Esophagus muscularis mucosa (tissue), 4 donors: ENCODE measurements around the gene ASIC1.

Experiments used
- EP300 ChIP-seq: sonication (generic); formaldehyde crosslinking; IDR thresholded peaks from one replicate; pipeline ENCODE4 v1.6.1; 2017; ENCODE audit warnings: antibody characterized with exemption
- POLR2A ChIP-seq: fragments of 450-650 bp; IDR thresholded peaks from one replicate; pipeline ENCODE4 v1.6.1; 2017; ENCODE audit warnings: antibody characterized with exemption, moderate library complexity, mild to moderate bottlenecking, low read depth
- POLR2AphosphoS5 ChIP-seq, 2 donors: sonication (generic); formaldehyde crosslinking; IDR thresholded peaks; one replicate each; pipeline ENCODE4 v1.6.1; 2017; ENCODE audit warnings: antibody characterized with exemption in 2 of 2
- TF ChIP-seq, protein P1 (sequence below), 3 experiments: fragments of 200-600 bp in 2 of 3; fragments of 450-650 bp in 1 of 3; sonication (generic) in 2 of 3; IDR thresholded peaks; one replicate each; pipeline ENCODE4 v1.5.1; 2017 to 2019; ENCODE audit warnings: antibody characterized with exemption in 3 of 3, mild to moderate bottlenecking in 2 of 3, moderate library complexity in 1 of 3

DNA sequence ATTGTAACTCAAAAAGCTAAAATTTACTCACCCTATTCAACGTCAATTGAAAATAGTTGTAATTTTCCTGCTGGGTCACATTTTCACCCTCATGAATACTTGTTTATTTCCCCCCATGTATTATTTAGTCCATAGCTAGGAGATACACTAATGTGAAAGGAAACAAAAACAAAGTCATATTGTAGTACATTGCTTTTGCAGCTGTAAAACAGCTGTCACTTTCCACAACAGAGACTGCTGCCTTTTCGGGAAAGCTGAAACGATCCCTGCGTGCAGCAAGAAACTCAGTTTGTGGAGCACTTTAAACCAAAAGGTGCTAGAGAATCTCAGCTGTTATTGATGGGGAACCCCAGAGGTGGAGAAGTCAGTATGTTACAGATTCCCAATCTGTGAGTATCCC lies 36.4 kb upstream of the ASIC1 start:
- TF ChIP-seq, protein P1, sequence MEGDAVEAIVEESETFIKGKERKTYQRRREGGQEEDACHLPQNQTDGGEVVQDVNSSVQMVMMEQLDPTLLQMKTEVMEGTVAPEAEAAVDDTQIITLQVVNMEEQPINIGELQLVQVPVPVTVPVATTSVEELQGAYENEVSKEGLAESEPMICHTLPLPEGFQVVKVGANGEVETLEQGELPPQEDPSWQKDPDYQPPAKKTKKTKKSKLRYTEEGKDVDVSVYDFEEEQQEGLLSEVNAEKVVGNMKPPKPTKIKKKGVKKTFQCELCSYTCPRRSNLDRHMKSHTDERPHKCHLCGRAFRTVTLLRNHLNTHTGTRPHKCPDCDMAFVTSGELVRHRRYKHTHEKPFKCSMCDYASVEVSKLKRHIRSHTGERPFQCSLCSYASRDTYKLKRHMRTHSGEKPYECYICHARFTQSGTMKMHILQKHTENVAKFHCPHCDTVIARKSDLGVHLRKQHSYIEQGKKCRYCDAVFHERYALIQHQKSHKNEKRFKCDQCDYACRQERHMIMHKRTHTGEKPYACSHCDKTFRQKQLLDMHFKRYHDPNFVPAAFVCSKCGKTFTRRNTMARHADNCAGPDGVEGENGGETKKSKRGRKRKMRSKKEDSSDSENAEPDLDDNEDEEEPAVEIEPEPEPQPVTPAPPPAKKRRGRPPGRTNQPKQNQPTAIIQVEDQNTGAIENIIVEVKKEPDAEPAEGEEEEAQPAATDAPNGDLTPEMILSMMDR (IDR thresholded peaks at IDR 0.05) = no peak
- no peak for TF ChIP-seq POLR2A
- no peak for TF ChIP-seq POLR2AphosphoS5 (IDR thresholded peaks at IDR 0.05)
- no peak for TF ChIP-seq EP300
